NCI-H146 (cell line): ENCODE results near the gene STMN1.
"Not testable (repeated sequence)": the region's sequence is repeated elsewhere in the genome, so short reads cannot be mapped to it uniquely, and the experiment has no call there.

ENCODE experiments used
- DNase-seq: peaks from one replicate; lab custom pipeline; 2025; lab: John Stamatoyannopoulos, UW

Gene STMN1

DNA sequence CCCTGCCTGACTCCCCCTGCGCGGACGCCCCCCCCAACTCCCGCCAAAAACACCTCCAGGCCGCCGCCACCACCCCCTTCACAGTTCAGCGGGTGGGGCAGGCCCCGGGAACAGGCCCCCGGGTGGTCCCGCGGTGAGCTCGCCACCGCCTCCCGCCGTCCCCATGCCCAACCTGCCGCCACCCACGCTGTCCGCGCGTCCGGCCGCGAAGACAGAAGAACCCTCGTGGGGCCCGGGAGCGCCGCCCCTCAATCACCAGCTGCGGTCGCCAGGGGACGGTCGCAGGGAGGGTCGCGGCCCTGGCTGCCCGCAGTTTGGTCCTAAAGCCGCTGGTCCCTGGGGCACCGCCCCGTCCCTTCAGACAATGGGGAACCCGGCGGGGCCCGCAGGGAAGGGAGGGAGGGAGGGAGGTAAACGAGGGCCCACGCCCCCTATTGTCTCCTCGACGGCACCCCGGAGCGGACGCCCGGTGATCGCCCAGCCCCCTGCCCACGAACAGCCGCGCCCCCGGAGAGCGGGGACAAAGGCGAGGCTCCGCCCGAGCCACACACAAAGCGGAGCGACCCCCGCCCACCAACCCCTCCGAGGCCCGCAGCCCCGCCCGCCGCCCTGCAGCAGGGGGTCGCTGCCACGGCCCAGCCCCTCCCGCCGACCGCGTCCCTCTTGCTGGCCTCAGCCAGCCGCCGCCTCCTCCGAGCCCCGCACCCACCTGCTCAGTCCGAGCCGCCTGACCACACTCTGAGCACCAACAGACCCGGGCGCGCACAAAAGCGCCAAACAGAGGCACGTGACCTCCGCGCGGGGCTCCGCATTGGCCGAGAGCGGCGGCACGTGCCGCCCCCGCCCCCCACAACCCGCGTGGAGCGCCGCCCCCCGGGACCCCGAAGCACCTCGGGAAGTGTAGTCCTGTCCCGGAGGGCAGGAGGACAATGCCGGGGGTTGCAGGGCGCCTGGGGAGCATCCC lies at the start of gene STMN1:
TSS of gene STMN1 (minus strand) at position 740 of the 964 bp plus-strand sequence. CDS start 1,743 bp downstream, outside the sequence.
- DNase-seq, result peak; percentile 97

DNA sequence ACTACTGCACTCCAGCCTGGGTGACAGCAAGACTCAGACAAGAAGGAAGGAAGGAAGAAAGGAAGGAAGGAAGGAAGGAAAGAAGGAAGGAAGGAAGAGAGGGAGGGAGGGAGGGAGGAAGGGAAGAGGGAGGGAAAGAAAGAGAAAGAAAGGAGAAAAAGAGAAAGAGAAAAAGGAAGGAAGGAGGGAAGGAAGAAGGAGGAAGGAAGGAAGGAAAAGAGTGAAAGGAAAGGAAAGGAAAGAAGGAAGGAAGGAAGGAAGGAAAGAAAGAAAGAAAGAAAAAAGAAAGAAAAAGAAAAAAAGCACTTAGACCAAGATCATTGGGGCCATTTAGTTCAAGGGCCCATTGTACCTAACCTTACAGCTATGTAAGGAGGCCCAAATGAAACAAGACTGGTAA lies 49.3 kb upstream of the STMN1 start:
- DNase-seq, result no peak

DNA sequence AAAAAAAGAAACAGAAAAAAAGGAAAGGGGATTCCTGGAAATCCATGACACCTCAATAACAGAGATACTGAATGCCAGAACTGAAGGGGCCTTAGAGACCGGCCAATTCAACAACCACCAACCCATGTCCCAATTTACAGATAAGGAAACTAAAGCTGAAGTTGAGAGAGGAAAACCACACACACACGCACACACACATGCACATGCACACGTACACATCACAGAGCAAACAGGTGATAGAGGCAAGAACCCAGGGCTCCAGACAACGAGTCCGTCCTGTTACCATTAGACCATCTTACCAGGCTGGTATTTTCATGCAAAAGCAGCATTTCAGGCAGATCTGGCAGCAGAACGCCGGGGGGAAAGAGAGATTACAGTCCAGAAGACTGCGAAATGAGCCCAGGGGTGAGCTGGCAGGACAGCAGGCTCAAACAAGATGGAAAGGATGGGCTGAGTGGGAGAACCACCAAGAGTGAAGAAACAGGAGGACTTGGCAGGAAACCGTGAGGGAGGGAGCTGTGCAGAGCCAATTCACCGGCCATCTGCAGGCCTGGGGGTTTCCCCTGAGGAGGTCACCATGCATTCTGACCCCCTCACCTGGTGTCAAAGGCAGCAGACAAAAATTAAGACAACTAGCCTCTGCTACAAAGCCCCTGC lies 48.2 kb upstream of the STMN1 start:
- DNase-seq, result no peak

DNA sequence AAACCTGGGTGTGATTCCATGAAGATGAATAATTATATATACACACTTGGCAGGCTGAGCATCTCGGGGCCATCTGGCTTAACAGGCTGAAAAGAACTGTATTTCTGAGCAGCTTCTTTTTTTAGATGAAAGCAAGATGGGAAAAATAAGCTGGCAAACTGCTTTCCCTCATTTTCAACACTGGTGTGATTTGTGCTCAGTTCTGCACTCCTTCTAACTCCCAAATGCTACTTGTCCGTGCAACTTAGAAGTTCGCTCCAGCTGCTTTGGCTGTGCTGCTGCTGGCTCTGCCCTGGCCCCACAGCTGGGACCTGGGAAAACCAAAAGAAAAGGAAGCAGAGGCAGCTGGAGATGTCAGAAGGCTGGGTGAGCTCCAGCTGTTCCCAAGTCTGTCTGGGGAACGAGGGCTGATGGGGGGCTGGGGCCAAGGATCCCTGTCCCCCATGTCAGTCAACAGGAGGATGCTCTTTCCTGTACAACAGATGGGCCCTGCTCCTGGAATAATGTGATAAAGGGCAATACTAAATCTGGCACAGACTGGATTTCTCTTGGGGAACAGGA lies 46.7 kb upstream of the STMN1 start:
- DNase-seq, result no peak

DNA sequence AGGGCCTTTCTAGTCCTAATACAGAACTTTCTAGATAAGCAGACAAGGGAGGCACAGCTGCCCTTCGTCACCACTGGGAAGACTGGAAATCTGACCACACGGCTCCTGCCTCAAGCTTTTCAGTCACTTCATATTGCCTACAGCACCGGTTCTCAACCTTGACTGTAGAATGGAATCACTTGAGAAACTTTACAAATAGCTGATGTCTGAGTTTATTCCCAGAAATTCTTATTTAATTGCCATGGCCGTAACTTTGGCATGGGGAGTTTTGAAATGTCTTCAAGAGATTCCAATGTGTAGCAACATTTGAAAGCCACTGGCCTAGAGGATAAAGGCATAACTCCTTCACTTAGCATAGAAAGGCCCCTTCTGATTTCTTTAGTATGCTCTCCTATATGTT lies 42.4 kb upstream of the STMN1 start:
- no peak for DNase-seq

DNA sequence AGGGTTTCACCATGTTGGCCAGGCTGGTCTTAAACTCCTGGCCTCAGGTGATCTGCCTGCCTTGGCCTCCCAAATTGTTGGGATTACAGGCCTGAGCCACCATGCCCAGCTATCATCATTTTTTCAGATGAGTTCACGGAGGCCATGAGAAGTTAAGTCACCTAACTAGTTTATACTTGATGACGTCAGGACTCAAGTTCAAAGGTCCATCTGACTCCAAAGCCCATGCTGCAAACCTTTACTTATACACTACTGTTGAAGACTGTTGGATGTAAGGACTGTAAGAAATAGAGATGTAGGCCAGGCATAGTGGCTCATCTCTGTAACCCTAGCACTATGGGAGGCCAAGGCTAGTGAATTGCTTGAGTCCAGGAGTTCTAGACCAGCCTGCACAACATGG lies 40.8 kb upstream of the STMN1 start:
- DNase-seq, result no peak

DNA sequence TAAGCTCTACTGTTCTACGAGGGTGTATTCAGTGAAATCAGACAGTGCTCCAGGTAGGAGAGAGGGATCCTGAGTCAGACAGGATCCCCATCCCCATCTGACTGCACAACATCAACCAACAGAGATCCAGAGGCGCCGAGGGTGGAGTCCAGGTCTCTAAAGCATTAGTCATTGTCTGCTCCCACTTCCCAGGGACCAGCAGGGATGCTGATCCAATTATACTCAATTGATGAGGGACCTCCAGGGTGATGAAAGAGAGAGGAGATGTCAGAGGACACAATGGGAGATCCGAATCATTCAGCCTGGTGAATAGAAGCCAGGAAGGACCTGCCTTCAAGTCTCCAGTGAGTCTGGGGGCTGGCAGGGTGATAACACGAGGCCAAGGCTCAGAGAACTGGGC lies 39.5 kb upstream of the STMN1 start:
- peak; percentile 86 for DNase-seq

DNA sequence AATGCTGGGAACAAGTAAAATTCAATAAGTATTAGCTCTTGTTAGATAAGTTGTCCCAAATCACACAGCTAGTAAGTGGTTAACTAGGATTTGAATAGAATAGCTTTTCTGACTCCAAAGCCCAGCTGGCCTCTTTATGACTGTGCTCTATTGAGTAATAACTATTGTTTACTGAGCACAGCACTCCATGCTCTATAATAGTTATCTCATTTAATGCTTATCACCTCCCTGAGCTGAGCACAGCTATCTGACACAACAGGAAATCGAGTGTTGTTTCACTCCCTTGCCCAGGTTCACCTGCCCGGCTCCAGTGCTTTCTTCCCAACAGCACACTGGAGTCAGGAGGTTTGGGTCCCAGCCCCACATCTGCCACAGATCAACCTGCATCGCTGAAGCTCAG lies 38.8 kb upstream of the STMN1 start:
- peak; percentile 71 for DNase-seq

DNA sequence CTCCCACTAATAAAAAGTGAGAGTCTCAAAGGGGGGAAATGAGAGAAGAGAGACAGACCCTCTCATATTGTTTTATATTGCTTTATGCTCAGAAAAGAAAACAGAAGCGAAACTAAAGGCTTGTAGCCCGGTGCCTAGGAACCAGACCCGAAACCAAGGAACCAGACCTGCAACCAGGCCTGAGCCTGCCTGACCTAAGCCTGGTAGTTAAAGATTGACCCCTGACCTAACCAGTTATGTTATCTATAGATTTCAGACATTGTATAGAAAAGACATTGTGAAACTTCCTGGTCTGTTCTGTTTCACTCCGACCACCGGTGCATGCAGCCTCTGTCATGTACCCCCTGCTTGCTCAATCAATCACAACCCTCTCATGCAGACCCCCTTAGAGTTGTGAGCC lies 37.3 kb upstream of the STMN1 start:
- not testable (repeated sequence) for DNase-seq

DNA sequence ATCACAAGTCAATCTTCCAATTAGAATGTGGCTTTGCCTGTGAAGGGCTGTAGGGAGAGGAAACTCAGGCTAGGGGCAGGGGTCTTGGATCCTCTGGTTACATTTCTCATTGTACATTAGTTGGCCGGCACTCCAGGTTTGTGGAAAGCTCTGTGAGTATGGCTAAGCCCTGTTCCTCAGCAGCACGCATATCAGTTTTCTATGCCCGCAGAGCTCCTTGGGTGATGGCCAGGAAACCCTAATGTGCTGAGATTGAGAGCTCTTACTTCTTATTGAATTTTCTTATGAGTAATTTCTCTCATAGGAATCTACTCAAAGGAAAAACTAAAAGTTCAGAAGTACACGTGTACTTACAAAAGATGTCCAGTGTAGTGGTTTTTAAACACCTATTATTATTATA lies 30.7 kb upstream of the STMN1 start:
- no peak for DNase-seq

DNA sequence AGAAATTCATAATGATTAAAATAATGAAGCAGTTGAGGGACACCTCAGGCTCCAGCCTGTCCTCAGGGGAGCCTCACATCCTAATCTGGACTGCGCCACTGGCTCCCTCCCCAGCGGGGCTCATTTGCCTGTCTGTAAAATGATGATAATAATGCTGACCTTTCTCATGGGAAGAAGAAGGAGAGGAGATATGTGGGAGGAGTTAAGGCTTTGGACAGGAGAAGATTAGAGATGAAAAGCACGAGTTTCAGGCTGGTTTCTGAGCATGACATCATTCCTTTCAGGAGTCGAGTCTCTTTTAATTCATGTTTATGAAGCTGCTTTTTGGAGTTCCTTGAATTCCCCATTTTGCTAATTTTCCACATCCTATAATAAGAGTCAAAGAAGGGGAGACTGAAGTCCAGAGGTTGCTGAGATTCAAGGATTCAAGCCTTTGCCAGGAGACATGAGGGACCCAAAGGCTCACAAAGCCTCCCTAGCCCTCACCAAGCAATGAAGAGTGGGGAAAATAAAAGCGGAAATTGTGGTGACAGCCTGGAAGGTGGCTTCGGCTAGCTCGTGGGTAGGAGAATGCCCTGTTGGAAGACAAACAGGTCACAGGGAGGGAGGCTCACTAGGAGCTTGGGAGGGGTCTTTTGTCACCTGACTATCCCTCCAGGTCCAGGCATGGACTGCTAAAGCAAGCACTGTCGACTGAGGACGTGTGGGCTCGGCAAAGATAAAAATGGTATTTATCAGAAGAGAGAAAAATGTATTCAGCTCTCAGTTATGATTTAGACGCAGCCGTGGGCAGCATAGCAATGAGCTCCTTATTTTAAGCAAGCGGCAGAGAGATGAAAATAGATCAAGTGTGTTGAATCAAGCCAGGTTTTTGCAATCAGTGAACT lies 27.5 kb upstream of the STMN1 start:
- no peak for DNase-seq

DNA sequence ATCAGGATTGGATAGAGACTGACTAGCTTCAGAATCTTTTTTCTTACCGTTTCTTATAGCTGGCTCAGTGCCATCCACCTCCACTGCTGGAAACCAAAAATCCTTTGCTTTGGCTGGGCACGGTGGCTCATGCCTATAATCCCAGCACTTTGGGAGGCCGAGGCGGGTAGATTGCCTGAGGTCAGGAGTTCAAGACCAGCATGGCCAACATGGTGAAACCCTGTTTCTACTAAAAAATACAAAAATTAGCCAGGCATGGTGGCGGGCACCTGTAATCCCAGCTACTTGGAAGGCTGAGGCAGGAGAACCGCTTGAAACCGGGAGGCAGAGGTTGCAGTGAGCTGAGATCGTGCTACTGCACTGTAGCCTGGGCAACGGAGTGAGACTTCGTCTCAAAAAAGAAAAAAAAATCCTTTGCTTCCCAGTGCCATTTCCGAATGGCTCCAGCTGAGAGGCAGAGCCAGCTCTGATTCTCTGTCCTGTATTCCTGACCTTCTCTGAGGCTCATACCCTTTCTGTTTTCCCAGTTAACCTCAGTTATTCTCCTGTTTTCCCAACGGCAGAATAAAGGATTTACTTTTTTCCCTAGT lies 26.7 kb upstream of the STMN1 start:
- DNase-seq, result not testable (repeated sequence)

DNA sequence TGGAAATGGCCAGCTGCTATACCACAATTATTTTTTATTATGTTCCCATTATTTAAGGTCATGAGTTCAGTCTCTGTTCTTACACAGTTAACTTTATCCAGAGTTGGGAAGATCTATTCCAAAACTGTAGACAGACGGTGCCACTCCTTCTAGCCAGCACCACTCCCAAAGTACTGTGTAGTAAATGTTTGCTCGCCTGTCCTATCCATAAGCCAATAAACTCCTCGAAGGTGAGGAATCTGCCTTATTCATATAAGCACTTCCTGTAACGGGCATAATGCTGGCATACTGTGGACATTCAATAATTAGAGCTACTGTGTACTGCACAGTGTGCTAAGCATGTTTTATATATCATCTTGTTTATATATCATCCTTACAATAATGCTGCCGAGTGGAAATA lies 26.1 kb upstream of the STMN1 start:
- no peak for DNase-seq

DNA sequence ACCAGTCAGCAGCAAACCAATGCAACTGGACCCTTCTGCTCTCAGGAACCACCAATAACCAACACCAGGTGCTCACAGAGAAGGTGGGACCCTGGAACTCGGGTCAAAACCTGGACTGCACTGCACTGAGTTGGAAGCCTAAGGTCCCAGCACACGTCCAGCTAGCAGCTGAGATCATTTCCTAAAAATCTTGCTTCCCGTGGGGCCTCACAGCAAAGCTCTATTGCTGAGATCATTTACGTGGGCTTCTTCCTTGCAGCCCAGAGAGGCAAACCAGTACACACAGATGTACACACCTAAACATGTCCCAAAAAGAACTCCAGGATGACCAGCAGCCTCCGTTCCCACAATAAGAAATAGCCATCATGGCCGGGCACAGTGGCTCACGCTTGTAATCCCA lies 22.8 kb upstream of the STMN1 start:
- DNase-seq, result no peak

DNA sequence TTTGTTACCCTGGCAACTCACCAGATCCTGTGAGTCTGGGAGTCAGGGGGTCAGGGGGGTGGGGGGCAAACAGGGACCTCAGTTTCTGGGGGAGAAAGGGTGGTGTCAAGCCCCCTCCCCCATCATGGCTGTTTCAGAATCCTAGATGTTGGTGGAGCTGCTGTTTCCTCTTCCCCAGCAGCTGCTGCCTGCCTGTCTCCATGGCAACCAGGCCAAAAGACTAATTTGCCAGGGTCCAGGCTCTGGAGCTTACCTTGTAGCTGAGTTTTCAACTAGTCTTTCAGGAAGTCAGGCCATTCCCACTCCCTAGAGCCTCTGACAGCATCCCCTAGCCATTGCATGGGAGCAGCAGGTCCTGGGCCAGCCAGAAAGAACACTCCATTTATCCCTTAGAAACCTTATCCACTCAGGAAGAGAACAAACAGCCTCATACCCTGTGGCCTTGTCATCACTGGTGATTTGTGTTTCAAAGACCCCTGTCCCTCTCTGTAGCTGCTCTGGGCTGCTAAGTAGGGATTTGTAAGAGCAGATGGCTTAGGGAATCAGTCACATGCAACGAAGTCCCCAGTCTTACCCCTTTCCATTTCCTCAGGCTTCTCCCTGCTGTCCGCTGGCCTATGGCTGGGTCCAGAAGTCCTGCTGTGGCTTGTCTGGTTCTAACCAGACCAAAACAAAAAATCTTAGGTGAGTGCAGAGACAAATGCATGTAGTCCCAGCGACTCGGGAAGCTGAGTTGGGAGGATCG lies 21.5 kb upstream of the STMN1 start:
- DNase-seq, result peak; percentile 88

DNA sequence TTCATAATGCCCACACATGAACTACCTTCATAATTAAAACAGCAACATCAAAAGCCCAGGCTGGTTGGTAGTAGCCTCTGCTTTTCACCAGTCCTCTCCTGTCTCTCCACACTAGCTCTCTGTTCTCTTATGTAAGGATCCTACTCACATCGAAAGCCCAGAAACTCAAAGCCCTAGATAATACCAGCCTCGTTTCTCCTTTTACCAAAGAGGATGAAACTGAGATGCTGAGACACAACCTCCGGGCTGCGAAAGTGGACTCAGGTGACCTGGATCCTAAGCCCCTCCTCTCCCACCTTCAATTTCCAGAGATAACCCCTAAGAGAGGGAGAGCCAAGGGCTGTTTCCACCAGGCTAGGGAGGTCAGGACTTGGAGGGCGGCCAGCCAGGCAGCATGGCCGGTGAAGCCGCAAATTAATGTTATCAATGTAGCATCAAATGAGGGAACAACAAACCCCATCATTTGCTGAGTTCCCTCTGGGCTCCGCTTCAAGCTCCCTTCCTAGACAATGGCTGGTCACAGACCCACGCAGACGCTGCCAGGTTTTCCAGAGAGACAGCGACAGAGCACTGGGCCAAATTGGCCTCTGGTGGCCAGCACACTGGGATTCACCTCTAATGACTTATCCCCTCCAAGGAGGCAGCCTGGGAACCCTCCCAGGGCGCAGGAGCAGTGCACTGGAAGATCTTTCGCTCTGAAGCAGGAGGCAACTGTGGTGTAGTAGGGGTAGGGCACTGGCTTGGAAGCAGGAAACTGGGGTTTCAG lies 20.7 kb upstream of the STMN1 start:
- peak; percentile 69 for DNase-seq

DNA sequence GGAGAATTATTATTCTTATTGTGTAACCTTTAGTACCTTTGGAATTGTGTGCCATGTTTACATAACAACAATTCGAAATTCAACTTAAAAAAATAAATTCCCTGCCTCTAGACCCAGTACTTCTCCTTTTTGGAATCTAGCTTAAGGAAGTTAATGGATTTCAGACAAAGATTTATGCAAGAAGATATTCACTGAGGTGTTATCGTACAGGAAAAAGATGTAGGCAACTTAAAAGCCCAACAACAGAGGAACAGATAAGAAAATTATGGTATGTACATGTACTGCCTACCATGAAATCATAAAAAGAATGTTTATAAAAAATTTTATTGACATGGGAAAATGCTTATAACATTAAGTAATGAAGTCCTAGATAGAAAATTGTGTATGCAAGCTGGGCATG lies 18.2 kb upstream of the STMN1 start:
- no peak for DNase-seq

DNA sequence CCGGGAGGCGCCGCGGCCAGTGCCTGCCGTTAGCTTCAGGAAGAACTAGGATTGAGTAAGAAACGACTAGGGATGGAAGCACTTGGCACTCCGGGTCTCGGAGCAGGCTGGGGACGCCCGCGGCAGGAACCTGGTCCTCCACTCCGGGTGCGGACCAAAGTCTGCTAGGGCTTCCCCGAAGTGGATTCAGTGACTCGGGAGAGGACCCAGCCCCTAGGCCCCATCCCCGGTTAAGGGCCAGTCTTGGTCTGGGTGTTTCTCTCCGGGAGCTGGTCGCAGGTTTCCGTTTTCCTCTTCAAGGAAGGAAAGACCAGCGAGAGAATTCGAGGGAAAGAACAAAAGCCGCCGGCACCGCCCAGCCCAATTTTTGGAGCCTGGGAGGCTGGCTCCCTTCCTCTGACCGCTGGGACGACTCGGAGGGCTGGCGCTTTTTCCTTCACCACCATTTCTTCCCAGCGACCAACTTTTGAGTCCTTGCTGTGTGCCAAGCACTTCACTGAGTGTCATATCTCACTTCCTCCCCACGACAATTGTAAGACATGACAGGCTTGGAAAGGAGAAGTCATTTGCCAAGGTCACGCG lies 16.8 kb upstream of the STMN1 start:
- peak; percentile 77 for DNase-seq

DNA sequence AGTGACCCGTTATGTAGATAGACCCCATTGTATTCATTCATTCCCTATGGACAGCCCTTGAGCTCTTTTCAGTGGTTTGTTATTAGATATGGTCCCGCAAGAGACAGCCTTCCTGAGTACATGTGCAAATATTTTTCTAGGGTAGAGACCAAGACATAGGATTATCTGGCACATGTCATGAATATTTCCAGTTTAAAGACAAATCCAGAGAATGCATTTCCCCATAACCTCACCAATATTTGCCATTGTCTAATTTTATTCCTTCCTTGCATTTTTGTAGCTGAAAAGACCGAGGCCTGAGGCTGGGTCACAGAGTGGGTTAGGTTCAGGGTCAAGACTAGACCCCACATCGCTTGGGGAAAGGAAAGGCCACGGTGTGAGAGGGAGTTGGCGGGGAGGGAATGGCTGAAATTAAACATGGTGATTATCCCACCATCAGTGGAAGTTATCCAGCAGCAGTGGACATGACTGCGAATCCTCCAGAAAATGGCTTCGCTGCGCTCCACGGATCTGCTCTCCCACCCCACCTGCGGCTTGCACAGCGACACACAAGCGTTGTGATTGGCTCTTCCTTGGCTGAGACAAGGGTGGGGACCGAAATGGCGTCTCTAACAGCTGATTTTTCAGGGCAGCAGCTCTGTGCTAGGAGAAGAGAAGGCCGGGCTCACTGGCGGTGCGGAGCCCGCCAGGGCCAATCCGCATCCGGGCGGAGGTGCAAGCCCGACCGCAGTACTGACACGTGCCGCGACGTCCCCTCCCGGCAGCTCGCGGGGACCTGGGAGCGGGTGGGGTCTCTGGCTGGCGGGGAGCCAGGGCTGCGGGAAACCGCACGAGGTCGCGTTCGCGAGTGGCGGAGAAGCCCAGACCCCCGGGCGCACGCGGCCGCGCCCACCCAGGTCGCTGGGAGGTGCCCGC lies 16.1 kb upstream of the STMN1 start:
- DNase-seq, result peak; percentile 85
